WERI-Rb-1 (cell line): ENCODE measurements around the gene TEKT2.

Experiments
- DNase-seq: peaks from one replicate; pipeline ENCODE4 v3.0.0-alpha.2; 2020
- H3K27ac ChIP-seq: fragments of 250-450 bp; sonication (Bioruptor Pico); 2 replicates; pipeline ENCODE4 v1.5.1; 2020; ENCODE audit warnings: mild to moderate bottlenecking, moderate library complexity
- H3K27me3 ChIP-seq: fragments of 250-450 bp; sonication (Bioruptor Pico); 2 replicates; pipeline ENCODE4 v1.5.1; 2021; ENCODE audit warnings: mild to moderate bottlenecking, low read depth, moderate library complexity; ENCODE audit not compliant: insufficient read depth, severe bottlenecking
- H3K36me3 ChIP-seq: fragments of 250-450 bp; sonication (Bioruptor Pico); 2 replicates; pipeline ENCODE4 v1.5.1; 2020; ENCODE audit warnings: mild to moderate bottlenecking, moderate library complexity
- H3K4me3 ChIP-seq: 2 replicates; pipeline ENCODE4 v1.5.1; 2011; ENCODE audit warnings: low read depth, mild to moderate bottlenecking, control low read depth, low read length
- H3K9me3 ChIP-seq: fragments of 250-450 bp; sonication (Bioruptor Pico); 2 replicates; pipeline ENCODE4 v1.5.1; 2021; ENCODE audit warnings: mild to moderate bottlenecking, moderate library complexity; ENCODE audit not compliant: severe bottlenecking
- CTCF ChIP-seq: IDR thresholded peaks from 2 replicates; pipeline ENCODE4 v1.5.1; 2011; ENCODE audit warnings: low read depth, mild to moderate bottlenecking, control low read depth, inconsistent platforms, low read length

Gene TEKT2

GRCh38 chr1:36092166-36092797, 8.4 kb downstream of the TEKT2 start:
- H3K4me3 ChIP-seq: no peak overlapping the region
- DNase-seq: no peak
- H3K36me3 ChIP-seq: peaks cover 48% of the 10 kb centered on the region
- H3K9me3 ChIP-seq: no peaks in the 10 kb centered on the region
- no peak for TF ChIP-seq CTCF
- no peak overlapping the region for H3K27ac ChIP-seq
- H3K27me3 ChIP-seq: no peaks in the 10 kb centered on the region

- no peak for DNase-seq
- TF ChIP-seq CTCF: no peak
- H3K9me3 ChIP-seq: no peaks in the 10 kb centered on the region
- H3K36me3 ChIP-seq: peaks cover 48% of the 10 kb centered on the region
- H3K27ac ChIP-seq: no peak overlapping the region
- no peak overlapping the region for H3K4me3 ChIP-seq
- no peaks in the 10 kb centered on the region for H3K27me3 ChIP-seq
These were observed 8.9 kb downstream of the TEKT2 start for GRCh38 chr1:36092798-36093185.

- no peak overlapping the region for H3K4me3 ChIP-seq
- peaks cover 48% of the 10 kb centered on the region for H3K36me3 ChIP-seq
- H3K9me3 ChIP-seq: no peaks in the 10 kb centered on the region
- H3K27ac ChIP-seq: no peak overlapping the region
- H3K27me3 ChIP-seq: no peaks in the 10 kb centered on the region
- DNase-seq: no peak
- no peak for TF ChIP-seq CTCF
These were observed 9.3 kb downstream of the TEKT2 start for GRCh38 chr1:36093226-36093625.

- Histone ChIP-seq H3K4me3 (no peak overlapping the region), H3K27ac (no peak overlapping the region), H3K27me3 (no peaks in the 10 kb centered on the region), H3K36me3 (peaks cover 48% of the 10 kb centered on the region), H3K9me3 (no peaks in the 10 kb centered on the region)
- DNase-seq: no peak
- no peak for TF ChIP-seq CTCF
These were observed 10.0 kb downstream of the TEKT2 start for GRCh38 chr1:36093929-36094328.

GRCh38 chr1:36094621-36095061, 10.7 kb downstream of the TEKT2 start:
- Histone ChIP-seq H3K9me3 (no peaks in the 10 kb centered on the region), H3K27ac (no peak overlapping the region), H3K4me3 (no peak overlapping the region), H3K27me3 (no peaks in the 10 kb centered on the region), H3K36me3 (peaks cover 48% of the 10 kb centered on the region)
- TF ChIP-seq CTCF: no peak
- no peak for DNase-seq

GRCh38 chr1:36095760-36096405, 12.0 kb downstream of the TEKT2 start:
- TF ChIP-seq CTCF: no peak
- Histone ChIP-seq H3K4me3 (no peak overlapping the region), H3K36me3 (peaks cover 41% of the 10 kb centered on the region), H3K27ac (no peak overlapping the region), H3K9me3 (no peaks in the 10 kb centered on the region), H3K27me3 (no peaks in the 10 kb centered on the region)
- DNase-seq: no peak
